ENCODE measurements around the gene WAPL.

WAPL gene

DNA sequence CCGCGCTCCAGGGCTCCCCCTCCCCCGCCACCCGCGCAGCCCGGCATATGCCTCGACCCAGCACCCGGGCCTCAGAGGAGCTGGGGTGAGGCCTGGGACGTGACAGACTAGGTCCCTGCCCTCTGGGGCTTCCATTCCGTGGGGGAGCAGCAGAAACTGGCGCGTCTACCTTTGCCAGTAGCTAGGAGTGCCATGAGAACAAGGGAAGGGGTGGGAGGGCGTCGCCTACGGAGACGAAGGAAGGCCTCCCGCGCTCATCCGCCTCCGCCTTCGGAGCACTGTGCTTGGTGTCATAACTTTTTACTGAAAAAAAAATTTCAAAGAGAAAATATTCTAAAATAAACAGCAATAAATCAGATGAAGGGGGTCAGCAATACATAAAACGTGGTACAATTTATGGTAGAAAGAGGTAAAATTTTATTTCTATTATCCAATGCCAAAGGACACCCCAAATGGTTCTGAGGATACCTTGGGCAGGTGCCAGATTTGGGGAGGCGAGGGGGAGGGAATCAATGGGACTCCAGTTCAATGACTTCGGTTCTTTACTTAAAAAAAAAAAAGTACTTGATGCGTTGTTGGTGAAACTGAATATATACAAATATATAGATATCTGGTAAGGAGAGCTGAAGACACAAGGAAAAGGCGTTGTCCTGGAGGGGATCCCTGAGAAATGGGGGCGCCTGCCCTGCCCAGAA, 119.9 kb downstream of the WAPL start:
- H3K9me3 ChIP-seq (ENCODE audit: insufficient read depth, low read depth, low read length) = peaks cover 2% of the 10 kb centered on the region; the same call in 1 of the 2 replicates
- H3K79me2 ChIP-seq (ENCODE audit: insufficient read depth, low read length) = no peaks in the 10 kb centered on the region
- H4K20me1 ChIP-seq (ENCODE audit: insufficient read depth, low read length, poor library complexity, severe bottlenecking) = no peaks in the 10 kb centered on the region
- H3K4me2 ChIP-seq (ENCODE audit: low read depth, low read length, poor library complexity, severe bottlenecking) = no peak overlapping the region
- H3K9me2 ChIP-seq (replicated peaks; ENCODE audit: low read depth, low read length) = no peaks in the 10 kb centered on the region
- no peaks in the 10 kb centered on the region for H3F3A ChIP-seq (ENCODE audit: low read depth)
- H2AFZ ChIP-seq (ENCODE audit: low read length) = no peak overlapping the region
- no peaks in the 10 kb centered on the region for H3K27me3 ChIP-seq (ENCODE audit: insufficient read depth, low read length, poor library complexity, severe bottlenecking)
- H3K9ac ChIP-seq (ENCODE audit: low read depth, low read length, poor library complexity, severe bottlenecking) = no peak overlapping the region
- H3K4me1 ChIP-seq (ENCODE audit: insufficient read depth, low read length, poor library complexity, severe bottlenecking) = peaks cover 3% of the 10 kb centered on the region
- H3K4me3 ChIP-seq (ENCODE audit: low read length, poor library complexity, severe bottlenecking) = no peak overlapping the region
- H3K36me3 ChIP-seq (ENCODE audit: insufficient read depth, low read length) = no peaks in the 10 kb centered on the region
- no peak for TF ChIP-seq EZH2phosphoT487 (IDR thresholded peaks at IDR 0.05; ENCODE audit: borderline replicate concordance)
- TF ChIP-seq, protein P1, sequence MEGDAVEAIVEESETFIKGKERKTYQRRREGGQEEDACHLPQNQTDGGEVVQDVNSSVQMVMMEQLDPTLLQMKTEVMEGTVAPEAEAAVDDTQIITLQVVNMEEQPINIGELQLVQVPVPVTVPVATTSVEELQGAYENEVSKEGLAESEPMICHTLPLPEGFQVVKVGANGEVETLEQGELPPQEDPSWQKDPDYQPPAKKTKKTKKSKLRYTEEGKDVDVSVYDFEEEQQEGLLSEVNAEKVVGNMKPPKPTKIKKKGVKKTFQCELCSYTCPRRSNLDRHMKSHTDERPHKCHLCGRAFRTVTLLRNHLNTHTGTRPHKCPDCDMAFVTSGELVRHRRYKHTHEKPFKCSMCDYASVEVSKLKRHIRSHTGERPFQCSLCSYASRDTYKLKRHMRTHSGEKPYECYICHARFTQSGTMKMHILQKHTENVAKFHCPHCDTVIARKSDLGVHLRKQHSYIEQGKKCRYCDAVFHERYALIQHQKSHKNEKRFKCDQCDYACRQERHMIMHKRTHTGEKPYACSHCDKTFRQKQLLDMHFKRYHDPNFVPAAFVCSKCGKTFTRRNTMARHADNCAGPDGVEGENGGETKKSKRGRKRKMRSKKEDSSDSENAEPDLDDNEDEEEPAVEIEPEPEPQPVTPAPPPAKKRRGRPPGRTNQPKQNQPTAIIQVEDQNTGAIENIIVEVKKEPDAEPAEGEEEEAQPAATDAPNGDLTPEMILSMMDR (conservative IDR thresholded peaks at IDR 0.05; ENCODE audit: low read length) = no peak

DNA sequence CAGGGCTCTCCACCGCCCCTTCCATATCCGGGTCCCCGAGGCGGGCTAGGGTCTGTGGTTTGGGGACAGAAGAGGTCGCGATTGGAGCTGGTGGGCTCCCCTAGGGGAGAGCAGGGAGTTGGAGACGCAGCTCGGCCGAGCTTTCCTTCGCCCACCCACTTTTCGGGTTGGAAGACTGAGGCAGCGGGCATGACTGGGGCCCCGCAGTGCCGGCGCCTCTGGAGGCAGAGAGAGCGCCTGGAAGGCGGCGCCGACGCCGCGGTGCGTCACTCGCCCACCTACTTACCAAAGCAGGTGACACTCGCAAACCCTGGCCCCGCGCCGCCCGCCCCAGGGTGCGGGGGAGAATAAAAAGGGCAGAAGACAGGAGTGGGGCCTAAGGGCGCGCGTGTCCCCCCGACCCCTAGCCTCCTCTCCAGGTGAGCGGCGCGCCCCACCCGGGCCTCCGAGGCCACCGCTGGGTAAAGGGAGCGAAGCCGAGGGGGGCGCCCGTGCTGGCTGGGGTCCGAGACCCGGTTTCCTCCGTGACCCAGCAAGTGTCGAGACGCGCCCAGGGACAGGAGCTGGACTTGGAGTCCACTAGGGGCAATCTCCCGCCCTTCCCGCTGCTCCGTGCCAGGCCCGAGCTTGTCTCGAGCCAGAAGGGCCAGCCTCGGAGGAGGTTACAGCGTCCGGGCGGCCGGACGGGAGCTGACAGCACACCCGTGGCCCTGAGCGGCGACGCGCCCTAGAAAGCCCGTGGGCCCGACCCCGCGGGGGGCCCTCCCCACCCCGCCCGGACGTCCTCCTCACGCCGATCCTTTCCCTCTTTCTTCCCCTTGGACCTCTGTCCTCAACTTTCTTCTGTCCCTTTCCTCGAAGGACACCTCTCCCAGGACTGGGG, 120.6 kb downstream of the WAPL start:
- no peaks in the 10 kb centered on the region for H4K20me1 ChIP-seq (ENCODE audit: insufficient read depth, low read length, poor library complexity, severe bottlenecking)
- peak overlapping the region; percentile 76 for H3K4me2 ChIP-seq (ENCODE audit: low read depth, low read length, poor library complexity, severe bottlenecking)
- no peaks in the 10 kb centered on the region for H3K9me2 ChIP-seq (replicated peaks; ENCODE audit: low read depth, low read length)
- no peaks in the 10 kb centered on the region for H3K36me3 ChIP-seq (ENCODE audit: insufficient read depth, low read length)
- H2AFZ ChIP-seq (ENCODE audit: low read length) = peak overlapping the region; percentile 93
- peaks cover 2% of the 10 kb centered on the region; the same call in 1 of the 2 replicates for H3K9me3 ChIP-seq (ENCODE audit: insufficient read depth, low read depth, low read length)
- H3K4me3 ChIP-seq (ENCODE audit: low read length, poor library complexity, severe bottlenecking) = peak overlapping the region; percentile 77
- peaks cover 3% of the 10 kb centered on the region for H3K4me1 ChIP-seq (ENCODE audit: insufficient read depth, low read length, poor library complexity, severe bottlenecking)
- H3F3A ChIP-seq (ENCODE audit: low read depth) = no peaks in the 10 kb centered on the region
- no peaks in the 10 kb centered on the region for H3K79me2 ChIP-seq (ENCODE audit: insufficient read depth, low read length)
- TF ChIP-seq EZH2phosphoT487 (IDR thresholded peaks at IDR 0.05; ENCODE audit: borderline replicate concordance) = no peak
- TF ChIP-seq, protein P1 (conservative IDR thresholded peaks at IDR 0.05; ENCODE audit: low read length) = no peak
- H3K27me3 ChIP-seq (ENCODE audit: insufficient read depth, low read length, poor library complexity, severe bottlenecking) = no peaks in the 10 kb centered on the region
- H3K9ac ChIP-seq (ENCODE audit: low read depth, low read length, poor library complexity, severe bottlenecking) = peak overlapping the region; percentile 80

DNA sequence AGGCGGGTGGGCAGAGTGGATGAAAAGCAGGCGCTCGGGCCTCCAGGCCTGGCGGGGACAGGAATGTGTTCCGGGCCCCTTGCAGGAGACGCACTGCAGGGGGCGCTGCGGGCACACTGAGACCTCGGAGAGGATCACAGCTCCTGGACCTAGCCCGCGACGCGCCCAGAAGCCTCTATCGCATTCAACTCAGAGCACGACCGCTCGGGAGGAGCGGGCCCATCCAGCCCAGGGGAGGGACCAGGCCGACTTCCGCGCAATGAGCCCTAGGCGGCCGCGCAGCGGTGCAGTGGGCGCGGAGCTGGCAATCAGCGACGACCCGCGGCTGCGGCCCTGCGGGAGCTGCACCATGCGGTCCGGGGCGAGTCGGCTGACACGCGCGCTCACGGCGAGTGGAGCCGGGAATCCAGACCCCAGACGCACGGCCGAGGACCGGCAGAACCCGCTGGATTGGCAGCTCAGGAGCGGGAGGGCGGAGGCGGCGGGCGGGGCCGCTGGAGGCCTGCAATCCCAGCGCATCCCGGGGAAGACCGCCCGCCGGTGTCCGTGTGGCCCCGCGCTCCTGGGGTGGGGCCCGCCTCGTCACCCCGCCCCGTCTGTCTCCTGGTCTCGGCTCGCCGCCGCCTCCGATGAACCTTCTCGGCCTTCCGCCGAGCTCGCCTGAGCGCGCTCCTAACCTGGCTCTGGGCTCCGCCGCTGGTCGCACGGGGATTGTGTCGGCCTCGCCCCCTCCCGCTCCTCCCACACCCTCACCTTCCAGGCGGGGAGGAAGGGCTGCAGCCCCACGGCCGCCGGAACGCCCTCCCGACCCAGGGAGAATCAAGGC, 121.5 kb downstream of the WAPL start:
- H3F3A ChIP-seq (ENCODE audit: low read depth) = no peaks in the 10 kb centered on the region
- H3K36me3 ChIP-seq (ENCODE audit: insufficient read depth, low read length) = no peaks in the 10 kb centered on the region
- H4K20me1 ChIP-seq (ENCODE audit: insufficient read depth, low read length, poor library complexity, severe bottlenecking) = no peaks in the 10 kb centered on the region
- no peaks in the 10 kb centered on the region for H3K79me2 ChIP-seq (ENCODE audit: insufficient read depth, low read length)
- no peaks in the 10 kb centered on the region for H3K27me3 ChIP-seq (ENCODE audit: insufficient read depth, low read length, poor library complexity, severe bottlenecking)
- H3K4me2 ChIP-seq (ENCODE audit: low read depth, low read length, poor library complexity, severe bottlenecking) = peak overlapping the region; percentile 76
- H3K9me2 ChIP-seq (replicated peaks; ENCODE audit: low read depth, low read length) = no peaks in the 10 kb centered on the region
- H3K4me1 ChIP-seq (ENCODE audit: insufficient read depth, low read length, poor library complexity, severe bottlenecking) = peaks cover 3% of the 10 kb centered on the region
- peak overlapping the region; percentile 80 for H3K9ac ChIP-seq (ENCODE audit: low read depth, low read length, poor library complexity, severe bottlenecking)
- peak overlapping the region; percentile 93 for H2AFZ ChIP-seq (ENCODE audit: low read length)
- H3K9me3 ChIP-seq (ENCODE audit: insufficient read depth, low read depth, low read length) = no peaks in the 10 kb centered on the region
- TF ChIP-seq, protein P1 (conservative IDR thresholded peaks at IDR 0.05; ENCODE audit: low read length) = peak; percentile 75
- no peak for TF ChIP-seq EZH2phosphoT487 (IDR thresholded peaks at IDR 0.05; ENCODE audit: borderline replicate concordance)
- peak overlapping the region; percentile 77 for H3K4me3 ChIP-seq (ENCODE audit: low read length, poor library complexity, severe bottlenecking)
